Right lobe of liver (tissue), 6 donors: Measurements from ENCODE around the gene SEPTIN7. TPM values are rescaled to one million over a fixed set of nuclear protein-coding genes. Genes with fewer than 3 reads are reported as not detected.
A peak's percentile ranks its signal among the peaks of the same experiment; 100 is the strongest.

ENCODE experiments used
- ATAC-seq, 4 donors: fragments of 200-7000 bp; cut with Tn5 transposase; one replicate each; pipeline ENCODE4 v1.9.1; 2020; ENCODE audit warnings: mild to moderate bottlenecking in 4 of 4, moderate library complexity in 4 of 4
- DNase-seq, 3 donors: peaks; one replicate each; pipeline ENCODE4 v3.0.0-alpha.2; 2020
- H3K27ac ChIP-seq, 3 donors: fragments of 200-600 bp; one replicate each; pipeline ENCODE4 v1.8.0; 2022
- H3K27me3 ChIP-seq, 2 donors: fragments of 200-600 bp; one replicate each; pipeline ENCODE4 v1.8.0; 2022
- H3K36me3 ChIP-seq, 4 donors: fragments of 200-600 bp; sonication (generic) in 1 of 4; one replicate each; pipeline versions ENCODE4 v1.5.1 to v1.8.0; 2017 to 2022; ENCODE audit warnings: control low read depth in 1 of 4
- H3K4me1 ChIP-seq, 4 donors: fragments of 200-600 bp; sonication (generic) in 1 of 4; one replicate each; pipeline versions ENCODE4 v1.5.1 to v1.8.0; 2017 to 2022; ENCODE audit warnings: control low read depth in 1 of 4
- H3K4me3 ChIP-seq, 3 donors: fragments of 200-600 bp; one replicate each; pipeline ENCODE4 v1.8.0; 2022
- H3K9me3 ChIP-seq, 4 donors: fragments of 200-600 bp; sonication (generic) in 1 of 4; one replicate each; pipeline versions ENCODE4 v1.5.1 to v1.8.0; 2017 to 2022; ENCODE audit warnings: control low read depth in 1 of 4
- CTCF ChIP-seq, 4 donors: fragments of 200-600 bp in 3 of 4; fragments of 450-650 bp in 1 of 4; IDR thresholded peaks; one replicate each; pipeline versions ENCODE4 v1.5.1 to v1.8.0; 2016 to 2022; ENCODE audit warnings: antibody characterized with exemption in 4 of 4, mild to moderate bottlenecking in 2 of 4
- POLR2A ChIP-seq: fragments of 450-650 bp; IDR thresholded peaks from one replicate; pipeline ENCODE4 v1.6.1; 2017; ENCODE audit warnings: antibody characterized with exemption, mild to moderate bottlenecking
- WGBS: methylation state at CpG from one replicate; pipeline ENCODE4 v1.1.6; 2018; ENCODE audit warnings: low coverage, low lambda C conversion rate; ENCODE audit not compliant: insufficient coverage; ENCODE audit errors: missing lambda C conversion rate; 5-methylcytosine and 5-hydroxymethylcytosine counted together
- intact Hi-C, 2 donors: fragments of 100-400 bp; cut with DNase I; formaldehyde crosslinking; loops; one replicate each; pipeline versions ENCODE4 v1.11.2 to v1.14.1; 2022
- total RNA-seq, 6 experiments: library from RNA; depleted of rRNA in 2 of 6; stranded (reverse); fragments of >200 nt in 2 of 6; fragmentation: NEBNext Ultra II Directional in 3 of 6; extraction: Animal tissue kit (Norgen Biotek cat#: 25700) in 3 of 6; gene quantifications; one replicate each; pipeline versions ENCODE4 v1.1.0 to v1.2.4, GENCODE V29; 2016 to 2023
- donor health status: DM: no; HTN: yes; CAD: no.
- donor health status: DM: no; HTN: no; CAD: no.
- donor health status: DM: no; HTN: no; CAD: no.
- donor health status: DM: no; HTN: yes; CAD: no.
- donor health status: DM: no; HTN: yes; CAD: no.

Gene SEPTIN7
- total RNA-seq, 6 experiments from 2014 or later: 35.2 to 67.7 (median 56.5) TPM

- ATAC-seq (peak; percentile 28 to 61 (median 51)), DNase-seq (peak; percentile 75 to 84 (median 79))
- H3K9me3 ChIP-seq: no peaks in the 10 kb centered on the region
- H3K4me3 ChIP-seq: peak overlapping the region; percentile 78 to 93 (median 81)
- peak overlapping the region; percentile 91 to 95 (median 95) for H3K27ac ChIP-seq
- WGBS: under 1% methylated on average over 31 of the region's 70 CpGs
- intact Hi-C loops: no loop called here
- TF ChIP-seq POLR2A (no peak), CTCF (IDR thresholded peaks at IDR 0.05) (peak; percentile 40 to 65 (median 56))
- H3K27me3 ChIP-seq: no peaks in the 10 kb centered on the region
- H3K36me3 ChIP-seq: no peaks in the 10 kb centered on the region
- peaks cover 0 to 7% (median 3%) of the 10 kb centered on the region in 4 donors for H3K4me1 ChIP-seq
Measured at GRCh38 chr7:35801392-35802101, 690 bp downstream of the SEPTIN7 start.

GRCh38 chr7:35802102-35802466, 1.2 kb downstream of the SEPTIN7 start:
- TF ChIP-seq POLR2A (no peak), CTCF (IDR thresholded peaks at IDR 0.05) (no peak)
- Histone ChIP-seq H3K9me3 (no peaks in the 10 kb centered on the region), H3K4me1 (peaks cover 0 to 7% (median 3%) of the 10 kb centered on the region in 4 donors), H3K27ac (peak overlapping the region; percentile 91 to 95 (median 95)), H3K27me3 (no peaks in the 10 kb centered on the region), H3K36me3 (no peaks in the 10 kb centered on the region), H3K4me3 (peak overlapping the region; percentile 78 to 93 (median 81))
- DNase-seq (no peak), ATAC-seq (no peak)
- intact Hi-C loops: no loop called here
- 1% methylated on average over 4 of the region's 4 CpGs for WGBS

- DNase-seq: no peak
- Histone ChIP-seq H3K9me3 (no peaks in the 10 kb centered on the region), H3K27me3 (no peaks in the 10 kb centered on the region), H3K4me3 (peak overlapping the region in 2 of 3 donors; percentile 81 to 93), H3K36me3 (no peaks in the 10 kb centered on the region), H3K27ac (no peak overlapping the region), H3K4me1 (peaks cover 0 to 7% (median 3%) of the 10 kb centered on the region in 4 donors)
- whole genome bisulfite sequencing: 31% methylated on average over 3 of the region's 3 CpGs
- no peak for ATAC-seq
- intact Hi-C loops: no loop called here
- TF ChIP-seq POLR2A (no peak), CTCF (IDR thresholded peaks at IDR 0.05) (no peak)
Measured at GRCh38 chr7:35802649-35803048, 1.8 kb downstream of the SEPTIN7 start.

- no peak overlapping the region for H3K4me3 ChIP-seq
- H3K27ac ChIP-seq: no peak overlapping the region
- H3K4me1 ChIP-seq: peaks cover 0 to 7% (median 3%) of the 10 kb centered on the region in 4 donors
- no peaks in the 10 kb centered on the region for H3K27me3 ChIP-seq
- no peaks in the 10 kb centered on the region for H3K36me3 ChIP-seq
- ATAC-seq (no peak), DNase-seq (no peak)
- no peak for TF ChIP-seq POLR2A
- TF ChIP-seq CTCF (IDR thresholded peaks at IDR 0.05): no peak
- intact Hi-C loops: no loop called here
- H3K9me3 ChIP-seq: no peaks in the 10 kb centered on the region
- 85% methylated on average over 6 of the region's 10 CpGs for WGBS
Measured at GRCh38 chr7:35804231-35804970, 3.5 kb downstream of the SEPTIN7 start.
